Skeletal muscle tissue (tissue), 4 donors: ENCODE measurements around the gene CALHM6. TPM values are rescaled to one million over a fixed set of nuclear protein-coding genes. Genes with fewer than 3 reads are reported as not detected.

ENCODE experiments used
- H3K27ac ChIP-seq: one replicate; pipeline ENCODE4 v1.7.0; 2013; ENCODE audit warnings: mild to moderate bottlenecking, low read depth, low read length, inconsistent platforms
- H3K27me3 ChIP-seq, 3 donors: one replicate each; pipeline ENCODE4 v1.7.0; 2013; ENCODE audit warnings: low read length in 3 of 3; ENCODE audit not compliant: control insufficient read depth in 3 of 3, insufficient read depth in 3 of 3
- H3K36me3 ChIP-seq, 3 donors: one replicate each; pipeline ENCODE4 v1.7.0; 2013; ENCODE audit warnings: low read length in 3 of 3; ENCODE audit not compliant: control insufficient read depth in 3 of 3, insufficient read depth in 3 of 3
- H3K4me1 ChIP-seq, 3 donors: one replicate each; pipeline ENCODE4 v1.7.0; 2013; ENCODE audit warnings: low read length in 3 of 3, mild to moderate bottlenecking in 3 of 3; ENCODE audit not compliant: control insufficient read depth in 3 of 3, insufficient read depth in 3 of 3
- H3K4me3 ChIP-seq, 3 donors: one replicate each; pipeline ENCODE4 v1.7.0; 2013; ENCODE audit warnings: low read length in 3 of 3
- H3K9ac ChIP-seq, 3 donors: one replicate each; pipeline ENCODE4 v1.7.0; 2013; ENCODE audit warnings: low read length in 3 of 3, mild to moderate bottlenecking in 3 of 3, moderate library complexity in 2 of 3, low read depth in 1 of 3
- H3K9me3 ChIP-seq, 3 donors: one replicate each; pipeline ENCODE4 v1.7.0; 2013; ENCODE audit warnings: low read length in 3 of 3; ENCODE audit not compliant: control insufficient read depth in 3 of 3
- total RNA-seq: library from RNA; depleted of rRNA; stranded (reverse); fragments of >200 nt; gene quantifications from one replicate; pipeline ENCODE4 v1.2.3, GENCODE V29; 2014
- donor health status: Osteomylitis.

CALHM6 gene
- total RNA-seq, 1 donor from 2014 or later, result 8.9 TPM

DNA sequence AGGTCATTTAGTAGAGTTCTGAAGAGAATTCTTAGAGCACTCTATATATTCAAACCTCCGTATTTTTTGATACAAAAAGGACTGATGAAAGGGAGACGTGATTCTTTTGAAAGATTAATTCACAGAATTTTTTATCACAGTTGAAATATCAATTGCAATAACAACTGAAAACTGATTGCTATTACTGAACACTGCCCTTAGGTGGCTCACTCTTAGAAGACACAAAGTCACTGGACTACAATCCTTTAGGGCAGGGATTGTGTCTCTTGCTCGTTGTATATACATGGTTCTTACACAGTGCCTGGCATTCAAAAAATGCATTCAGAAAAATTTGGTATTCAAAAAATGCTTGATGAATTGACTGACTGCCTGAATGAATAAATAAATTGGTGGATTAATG is 17.1 kb upstream of the CALHM6 start:
- H3K4me1 ChIP-seq, result no peaks in the 10 kb centered on the region
- H3K9me3 ChIP-seq, result no peaks in the 10 kb centered on the region
- H3K4me3 ChIP-seq, result no peak overlapping the region
- H3K27me3 ChIP-seq, result no peaks in the 10 kb centered on the region
- H3K36me3 ChIP-seq, result no peaks in the 10 kb centered on the region
- no peak overlapping the region for H3K27ac ChIP-seq
- no peak overlapping the region for H3K9ac ChIP-seq

GRCh38 chr6:116444575-116444974 is 16.6 kb upstream of the CALHM6 start:
- H3K9me3 ChIP-seq, result no peaks in the 10 kb centered on the region
- H3K36me3 ChIP-seq, result no peaks in the 10 kb centered on the region
- no peak overlapping the region for H3K4me3 ChIP-seq
- H3K27me3 ChIP-seq, result no peaks in the 10 kb centered on the region
- no peak overlapping the region for H3K27ac ChIP-seq
- H3K4me1 ChIP-seq, result no peaks in the 10 kb centered on the region
- H3K9ac ChIP-seq, result no peak overlapping the region

- H3K4me3 ChIP-seq, result no peak overlapping the region
- H3K36me3 ChIP-seq, result no peaks in the 10 kb centered on the region
- H3K9ac ChIP-seq, result no peak overlapping the region
- no peaks in the 10 kb centered on the region for H3K27me3 ChIP-seq
- no peaks in the 10 kb centered on the region for H3K9me3 ChIP-seq
- no peaks in the 10 kb centered on the region for H3K4me1 ChIP-seq
- H3K27ac ChIP-seq, result no peak overlapping the region
Measured at GRCh38 chr6:116445102-116445501, 16.1 kb upstream of the CALHM6 start.

- Histone ChIP-seq H3K36me3 (no peaks in the 10 kb centered on the region), H3K9ac (no peak overlapping the region), H3K27me3 (no peaks in the 10 kb centered on the region), H3K4me1 (no peaks in the 10 kb centered on the region), H3K27ac (no peak overlapping the region), H3K9me3 (no peaks in the 10 kb centered on the region), H3K4me3 (no peak overlapping the region)
Measured at GRCh38 chr6:116446399-116446798, 14.8 kb upstream of the CALHM6 start.

DNA sequence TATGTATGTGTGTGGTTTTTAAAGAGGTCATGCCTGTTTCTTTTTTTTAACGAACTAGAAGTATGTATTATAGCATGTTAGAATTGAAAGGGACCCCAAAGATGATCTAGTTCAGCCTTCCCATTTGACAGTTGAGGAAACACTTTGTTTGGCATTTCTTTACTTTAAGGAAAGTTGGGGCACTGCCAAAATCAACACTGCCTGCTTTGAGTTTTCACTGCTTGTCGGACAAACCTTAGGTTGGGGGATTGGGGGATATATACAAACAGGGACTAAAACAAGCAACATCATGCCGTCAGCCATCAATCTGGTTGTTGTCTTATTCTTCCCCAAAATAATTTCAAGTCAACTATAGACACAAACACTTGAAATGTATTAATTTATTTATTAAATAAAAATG is 14.1 kb upstream of the CALHM6 start:
- no peak overlapping the region for H3K27ac ChIP-seq

DNA sequence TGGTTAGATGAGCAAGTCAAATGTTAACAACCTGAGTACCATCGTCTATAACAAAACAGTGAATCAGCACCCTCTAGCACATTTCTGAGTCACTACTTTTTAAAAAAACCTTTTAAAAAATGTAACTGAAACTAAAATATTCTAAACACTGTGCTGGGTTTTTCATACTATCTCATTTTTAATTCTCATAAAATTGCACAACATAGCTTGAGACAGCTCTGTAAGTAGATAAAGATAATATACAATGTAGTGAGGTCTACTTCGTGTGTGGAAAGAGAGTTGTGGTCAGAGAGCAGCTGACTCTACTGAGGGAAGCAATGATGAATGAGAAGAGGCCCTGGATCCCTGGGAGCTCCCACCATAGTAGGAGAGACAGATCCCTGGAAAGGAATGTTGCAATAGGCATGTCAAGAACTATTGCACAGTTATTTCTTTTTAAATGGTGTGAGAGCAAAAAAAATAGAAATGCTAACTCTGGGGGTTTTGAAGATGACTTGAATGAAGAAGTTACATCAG is 13.6 kb upstream of the CALHM6 start:
- Histone ChIP-seq H3K27ac (no peak overlapping the region), H3K9me3 (no peaks in the 10 kb centered on the region), H3K36me3 (no peaks in the 10 kb centered on the region), H3K27me3 (no peaks in the 10 kb centered on the region), H3K4me1 (no peaks in the 10 kb centered on the region), H3K9ac (no peak overlapping the region), H3K4me3 (no peak overlapping the region)

More for the DNA sequence above, 14.1 kb upstream of the CALHM6 start:
- Histone ChIP-seq H3K4me3 (no peak overlapping the region), H3K36me3 (no peaks in the 10 kb centered on the region), H3K9me3 (no peaks in the 10 kb centered on the region), H3K9ac (no peak overlapping the region), H3K4me1 (no peaks in the 10 kb centered on the region), H3K27me3 (no peaks in the 10 kb centered on the region)

DNA sequence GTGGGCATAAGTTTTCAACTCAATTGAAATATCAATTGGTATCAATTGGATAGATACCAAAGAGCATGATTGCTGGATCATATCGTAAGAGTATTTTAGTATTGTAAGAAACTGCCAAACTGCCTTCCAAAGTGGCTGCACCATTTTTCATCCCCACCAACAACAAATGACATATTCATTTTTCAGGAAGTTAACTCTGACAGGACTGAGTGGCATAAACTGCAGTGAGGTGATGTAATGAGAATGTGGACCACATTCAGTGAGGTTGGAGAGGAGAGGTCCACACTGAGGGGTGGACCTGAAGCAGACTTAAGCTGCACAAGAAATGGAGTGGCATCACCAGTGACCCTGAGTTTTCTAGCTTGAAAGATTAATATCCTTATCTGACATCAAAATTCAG is 11.6 kb upstream of the CALHM6 start:
- Histone ChIP-seq H3K27me3 (no peaks in the 10 kb centered on the region), H3K4me3 (no peak overlapping the region), H3K4me1 (no peaks in the 10 kb centered on the region), H3K9ac (no peak overlapping the region), H3K27ac (no peak overlapping the region), H3K36me3 (no peaks in the 10 kb centered on the region), H3K9me3 (no peaks in the 10 kb centered on the region)

DNA sequence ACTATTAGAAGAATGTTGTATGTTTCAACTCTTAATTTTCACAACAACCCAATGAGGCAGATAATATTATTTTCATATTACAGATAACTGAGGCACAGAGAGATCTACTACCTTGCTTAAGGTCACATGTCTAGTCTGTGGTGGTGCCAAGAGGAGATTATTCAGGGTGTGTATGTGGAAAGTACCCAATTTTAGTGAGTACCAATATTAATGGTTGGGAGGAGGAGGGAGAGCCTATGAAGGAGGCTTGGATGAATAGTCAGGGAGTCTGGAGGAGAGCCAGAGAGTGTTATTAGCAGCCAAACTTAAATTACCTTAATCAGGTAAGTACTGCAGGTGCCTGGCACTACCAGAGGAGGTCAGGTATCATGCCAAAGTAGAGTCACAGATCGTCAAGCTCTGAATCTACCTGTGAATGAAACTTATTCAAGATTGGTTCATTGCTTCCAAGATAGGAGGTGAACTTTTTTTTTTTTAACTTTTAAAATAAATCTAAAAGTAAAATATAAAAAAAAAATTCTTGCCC is 10.9 kb upstream of the CALHM6 start:
- Histone ChIP-seq H3K9ac (no peak overlapping the region), H3K27ac (no peak overlapping the region)

DNA sequence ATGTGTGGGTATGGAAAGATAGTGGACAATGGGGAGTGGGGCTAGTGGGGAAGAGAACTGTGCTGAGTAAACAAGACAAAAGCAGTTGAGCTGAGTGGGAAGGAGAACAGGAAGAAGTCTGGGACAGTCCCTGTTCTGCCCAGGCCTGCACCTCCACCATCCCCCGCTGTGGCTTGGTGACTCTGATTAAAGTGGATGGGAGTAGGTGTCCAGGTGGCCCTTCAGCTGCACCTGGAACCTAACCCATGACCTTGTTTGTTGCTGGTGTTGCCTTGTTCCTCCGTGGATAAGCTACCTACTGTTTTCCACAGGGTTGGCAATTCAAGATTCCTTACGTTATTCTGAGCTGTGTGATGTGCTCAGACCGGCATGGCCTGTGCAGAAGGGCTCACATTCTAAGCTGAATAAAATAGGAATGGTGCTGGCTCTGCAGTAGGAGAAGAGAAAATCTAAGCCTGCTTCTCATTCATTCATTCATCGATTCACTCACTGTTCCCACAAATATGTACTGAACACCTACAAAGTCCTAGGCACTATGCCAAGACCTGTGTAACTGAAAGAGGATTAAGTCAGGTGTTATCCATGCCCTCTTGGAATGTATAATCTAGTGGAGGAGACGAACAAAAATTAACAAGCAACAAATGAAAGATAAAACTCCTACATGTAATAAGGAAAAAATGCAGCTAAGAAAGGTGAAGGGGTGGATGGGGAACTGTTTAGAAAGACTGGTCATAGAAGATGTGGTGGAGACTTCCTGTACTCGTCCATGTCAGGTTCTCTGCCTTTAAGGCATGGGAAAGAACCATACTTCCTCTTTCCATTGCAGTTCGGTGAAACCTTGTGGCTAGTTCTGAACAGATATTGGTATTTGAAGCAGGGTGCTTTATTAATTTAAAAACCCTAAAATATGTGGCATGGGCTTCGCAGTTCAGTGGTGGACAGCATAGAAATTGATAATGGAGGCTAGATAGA is 10.1 kb upstream of the CALHM6 start:
- Histone ChIP-seq H3K27me3 (no peaks in the 10 kb centered on the region), H3K4me3 (no peak overlapping the region), H3K4me1 (no peaks in the 10 kb centered on the region), H3K9ac (no peak overlapping the region), H3K27ac (no peak overlapping the region), H3K36me3 (no peaks in the 10 kb centered on the region), H3K9me3 (no peaks in the 10 kb centered on the region)

More for the DNA sequence above, 10.9 kb upstream of the CALHM6 start:
- H3K27me3 ChIP-seq, result no peaks in the 10 kb centered on the region
- no peak overlapping the region for H3K4me3 ChIP-seq
- no peaks in the 10 kb centered on the region for H3K9me3 ChIP-seq
- no peaks in the 10 kb centered on the region for H3K36me3 ChIP-seq
- no peaks in the 10 kb centered on the region for H3K4me1 ChIP-seq

DNA sequence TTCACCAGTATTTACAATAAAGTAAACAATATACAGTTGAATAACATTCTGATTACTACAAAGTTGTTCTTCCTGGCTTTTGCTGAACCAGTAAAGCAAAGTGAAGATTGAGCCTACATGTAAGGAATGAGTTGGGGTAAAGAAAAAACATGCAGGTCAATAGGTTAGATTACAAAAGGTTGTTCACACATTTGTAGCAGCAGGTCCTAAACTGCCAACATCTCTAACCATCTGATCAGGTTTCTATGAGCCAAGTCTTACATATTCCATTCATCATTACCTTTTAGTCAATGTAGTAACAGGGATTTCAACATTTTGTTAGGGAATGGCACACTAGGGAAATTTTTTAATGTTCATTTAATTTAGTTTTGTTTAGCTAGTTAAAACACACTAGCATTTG is 9.3 kb upstream of the CALHM6 start:
- Histone ChIP-seq H3K9me3 (no peaks in the 10 kb centered on the region), H3K4me1 (no peaks in the 10 kb centered on the region), H3K27ac (no peak overlapping the region), H3K4me3 (no peak overlapping the region), H3K9ac (no peak overlapping the region), H3K27me3 (no peaks in the 10 kb centered on the region), H3K36me3 (no peaks in the 10 kb centered on the region)
